Fibroblast of lung (primary cell): ENCODE measurements around the gene TRPV4. TPM values are rescaled to one million over a fixed set of nuclear protein-coding genes. Genes with fewer than 3 reads are reported as not detected.

Experiments
- DNase-seq, 2 donors: peaks; one replicate each; pipeline versions ENCODE4 v3.0.0 to v3.0.0-alpha.2; 2010; ENCODE audit warnings: low read depth in 2 of 2
- H2AFZ ChIP-seq: 2 replicates; pipeline ENCODE4 v1.5.1; 2012; ENCODE audit warnings: low read length, control low read depth, inconsistent platforms
- H3K27ac ChIP-seq: 2 replicates; pipeline ENCODE4 v1.5.1; 2011; ENCODE audit warnings: low read length, control low read depth; ENCODE audit not compliant: insufficient read depth
- H3K27me3 ChIP-seq: 2 replicates; pipeline ENCODE4 v1.5.1; 2011; ENCODE audit warnings: mild to moderate bottlenecking, low read length; ENCODE audit not compliant: control insufficient read depth, insufficient read depth
- H3K36me3 ChIP-seq: 2 replicates; pipeline ENCODE4 v1.5.1; 2011; ENCODE audit warnings: low read length; ENCODE audit not compliant: control insufficient read depth, insufficient read depth
- H3K4me1 ChIP-seq: 2 replicates; pipeline ENCODE4 v1.5.1; 2011; ENCODE audit warnings: low read length; ENCODE audit not compliant: control insufficient read depth, insufficient read depth; ENCODE audit errors: extremely low read depth
- H3K4me2 ChIP-seq: 2 replicates; pipeline ENCODE4 v1.5.1; 2011; ENCODE audit warnings: low read length, control low read depth; ENCODE audit not compliant: insufficient read depth; ENCODE audit errors: extremely low read depth
- H3K4me3 ChIP-seq, 4 experiments: fragments of 200-600 bp in 1 of 4; sonication (generic) in 1 of 4; replicated peaks in 1 of 4; 2 replicates each; pipeline ENCODE4 v1.5.1; 2011 to 2016; ENCODE audit warnings: low read length in 4 of 4, low read depth in 3 of 4, mild to moderate bottlenecking in 3 of 4, control low read depth in 2 of 4, inconsistent platforms in 1 of 4, mixed read lengths in 1 of 4; ENCODE audit not compliant: insufficient read depth in 1 of 4; ENCODE audit errors: control extremely low read depth in 1 of 4
- H3K79me2 ChIP-seq: 2 replicates; pipeline ENCODE4 v1.5.1; 2012; ENCODE audit warnings: mild to moderate bottlenecking, low read length, inconsistent platforms; ENCODE audit not compliant: control insufficient read depth, insufficient read depth
- H3K9ac ChIP-seq: 2 replicates; pipeline ENCODE4 v1.5.1; 2011; ENCODE audit warnings: mild to moderate bottlenecking, low read length, control low read depth; ENCODE audit not compliant: insufficient read depth
- H3K9me3 ChIP-seq: 2 replicates; pipeline ENCODE4 v1.5.1; 2012; ENCODE audit warnings: low read depth, low read length; ENCODE audit not compliant: control insufficient read depth, insufficient read depth
- H4K20me1 ChIP-seq: 2 replicates; pipeline ENCODE4 v1.5.1; 2011; ENCODE audit warnings: low read length; ENCODE audit not compliant: control insufficient read depth, insufficient read depth; ENCODE audit errors: extremely low read depth
- EZH2 ChIP-seq: IDR thresholded peaks from 2 replicates; pipeline ENCODE4 v1.5.1; 2012; ENCODE audit warnings: low read length, control low read depth, mild to moderate bottlenecking; ENCODE audit errors: missing control alignments
- polyA plus RNA-seq, 2 donors: library from polyadenylated mRNA; depleted of rRNA in 1 of 2; stranded (reverse) in 1 of 2; unstranded in 1 of 2; fragments of >200 nt; gene quantifications; 2 replicates each; pipeline ENCODE4 v1.2.1, GENCODE V29; 2011 to 2012; ENCODE audit warnings: missing spikeins in 1 of 2
- total RNA-seq: library from RNA; depleted of rRNA; stranded (reverse); fragments of >200 nt; gene quantifications from 2 replicates; pipeline ENCODE4 v1.2.1, GENCODE V29; 2014
- TF ChIP-seq, protein P1 (sequence below), 2 donors: IDR thresholded peaks in 1 of 2; conservative IDR thresholded peaks in 1 of 2; 1 replicate in 1 of 2; 2 replicates in 1 of 2; pipeline ENCODE4 v1.5.1; 2011 to 2012; ENCODE audit warnings: low read length in 2 of 2, control low read depth in 1 of 2, inconsistent platforms in 1 of 2, low read depth in 1 of 2, mild to moderate bottlenecking in 1 of 2

TRPV4 gene
- total and polyA plus RNA-seq, 2 donors (not counting 1 experiment from before 2014, with no cell fraction given), result 0.66 to 0.83 TPM

- Histone ChIP-seq H3K9ac (no peak overlapping the region), H3K4me1 (no peaks in the 10 kb centered on the region), H3K27ac (no peak overlapping the region), H3K4me3 (no peak overlapping the region), H3K79me2 (no peaks in the 10 kb centered on the region), H4K20me1 (no peaks in the 10 kb centered on the region), H3K36me3 (no peaks in the 10 kb centered on the region), H3K4me2 (no peak overlapping the region), H3K27me3 (no peaks in the 10 kb centered on the region), H3K9me3 (no peaks in the 10 kb centered on the region), H2AFZ (no peak overlapping the region)
- no peak for TF ChIP-seq EZH2
- TF ChIP-seq, protein P1, sequence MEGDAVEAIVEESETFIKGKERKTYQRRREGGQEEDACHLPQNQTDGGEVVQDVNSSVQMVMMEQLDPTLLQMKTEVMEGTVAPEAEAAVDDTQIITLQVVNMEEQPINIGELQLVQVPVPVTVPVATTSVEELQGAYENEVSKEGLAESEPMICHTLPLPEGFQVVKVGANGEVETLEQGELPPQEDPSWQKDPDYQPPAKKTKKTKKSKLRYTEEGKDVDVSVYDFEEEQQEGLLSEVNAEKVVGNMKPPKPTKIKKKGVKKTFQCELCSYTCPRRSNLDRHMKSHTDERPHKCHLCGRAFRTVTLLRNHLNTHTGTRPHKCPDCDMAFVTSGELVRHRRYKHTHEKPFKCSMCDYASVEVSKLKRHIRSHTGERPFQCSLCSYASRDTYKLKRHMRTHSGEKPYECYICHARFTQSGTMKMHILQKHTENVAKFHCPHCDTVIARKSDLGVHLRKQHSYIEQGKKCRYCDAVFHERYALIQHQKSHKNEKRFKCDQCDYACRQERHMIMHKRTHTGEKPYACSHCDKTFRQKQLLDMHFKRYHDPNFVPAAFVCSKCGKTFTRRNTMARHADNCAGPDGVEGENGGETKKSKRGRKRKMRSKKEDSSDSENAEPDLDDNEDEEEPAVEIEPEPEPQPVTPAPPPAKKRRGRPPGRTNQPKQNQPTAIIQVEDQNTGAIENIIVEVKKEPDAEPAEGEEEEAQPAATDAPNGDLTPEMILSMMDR (conservative IDR thresholded peaks at IDR 0.05 in 1 of 2, IDR thresholded peaks at IDR 0.05 in 1 of 2; ENCODE audit: low read depth in 1 of 2, low read length in 2 of 2), result no peak
- no peak for DNase-seq
These were observed 74.5 kb downstream of the TRPV4 start for GRCh38 chr12:109758426-109759420.

DNA sequence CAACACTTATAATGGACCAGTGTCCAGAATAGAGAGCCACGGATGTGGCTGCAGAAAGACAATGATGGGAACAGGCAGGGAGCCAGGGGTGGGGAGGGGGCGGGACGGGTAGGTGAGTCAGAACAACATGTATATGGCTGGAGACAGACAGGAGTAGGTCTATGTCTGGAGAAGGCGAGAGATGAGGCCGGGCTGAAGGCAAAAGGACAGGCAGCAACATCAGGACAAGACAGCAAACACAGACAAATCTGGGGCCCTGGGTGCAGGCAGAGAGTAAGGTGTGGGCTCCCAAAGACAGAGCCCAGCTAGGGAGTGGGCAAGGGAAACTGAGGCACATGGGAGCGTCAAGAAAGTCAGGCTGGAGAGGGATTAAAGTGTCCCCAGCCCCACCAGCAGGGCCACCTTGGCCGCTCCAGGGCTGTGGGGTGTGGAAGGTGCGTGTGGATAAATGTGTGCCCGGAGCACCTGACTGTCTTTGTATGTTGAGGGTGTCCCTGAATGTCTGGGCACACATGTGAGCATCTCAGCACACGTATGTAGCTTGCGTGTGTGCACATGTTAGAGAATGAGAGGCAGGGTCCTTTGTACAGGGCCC lies 75.4 kb downstream of the TRPV4 start:
- no peak overlapping the region for H3K4me3 ChIP-seq
- DNase-seq, result no peak
- no peaks in the 10 kb centered on the region for H4K20me1 ChIP-seq
- no peak for TF ChIP-seq EZH2
- TF ChIP-seq, protein P1 (conservative IDR thresholded peaks at IDR 0.05 in 1 of 2, IDR thresholded peaks at IDR 0.05 in 1 of 2; ENCODE audit: low read depth in 1 of 2, low read length in 2 of 2), result no peak
- H3K9ac ChIP-seq, result no peak overlapping the region
- H3K4me1 ChIP-seq, result no peaks in the 10 kb centered on the region
- H3K27ac ChIP-seq, result no peak overlapping the region
- H2AFZ ChIP-seq, result no peak overlapping the region
- no peak overlapping the region for H3K4me2 ChIP-seq
- H3K36me3 ChIP-seq, result no peaks in the 10 kb centered on the region
- H3K79me2 ChIP-seq, result no peaks in the 10 kb centered on the region
- no peaks in the 10 kb centered on the region for H3K27me3 ChIP-seq
- H3K9me3 ChIP-seq, result no peaks in the 10 kb centered on the region

- Histone ChIP-seq H3K4me3 (no peak overlapping the region), H3K36me3 (no peaks in the 10 kb centered on the region), H3K27ac (no peak overlapping the region), H3K4me2 (no peak overlapping the region), H3K27me3 (no peaks in the 10 kb centered on the region), H3K4me1 (no peaks in the 10 kb centered on the region), H4K20me1 (no peaks in the 10 kb centered on the region), H3K9me3 (no peaks in the 10 kb centered on the region), H2AFZ (no peak overlapping the region), H3K9ac (no peak overlapping the region), H3K79me2 (no peaks in the 10 kb centered on the region)
- no peak for DNase-seq
- TF ChIP-seq, protein P1 (conservative IDR thresholded peaks at IDR 0.05 in 1 of 2, IDR thresholded peaks at IDR 0.05 in 1 of 2; ENCODE audit: low read depth in 1 of 2, low read length in 2 of 2), result no peak
- TF ChIP-seq EZH2, result no peak
These were observed 76.7 kb downstream of the TRPV4 start for GRCh38 chr12:109756457-109756856.
